GM12878 (cell line): ENCODE measurements around the gene SNX30.

Experiments used
- DPF2 ChIP-seq: fragments of 450-650 bp; IDR thresholded peaks from 2 replicates; pipeline ENCODE4 v1.6.1; 2017; ENCODE audit warnings: mild to moderate bottlenecking
- ESRRA ChIP-seq: IDR thresholded peaks from 2 replicates; pipeline ENCODE4 v1.6.1; 2012; ENCODE audit warnings: mild to moderate bottlenecking, low read length, improper control_type of control experiment
- EZH2 ChIP-seq: IDR thresholded peaks from 2 replicates; pipeline ENCODE4 v1.6.1; 2012; ENCODE audit warnings: low read depth, mild to moderate bottlenecking, control low read depth, inconsistent platforms, low read length, borderline replicate concordance; ENCODE audit not compliant: control insufficient read depth
- RAD51 ChIP-seq: fragments of 450-650 bp; IDR thresholded peaks from 2 replicates; pipeline ENCODE4 v1.6.1; 2016; ENCODE audit warnings: moderate library complexity, mild to moderate bottlenecking, inconsistent platforms
- TBL1XR1 ChIP-seq: IDR thresholded peaks from 2 replicates; pipeline ENCODE4 v1.6.1; 2012; ENCODE audit warnings: low read depth, low read length, improper control_type of control experiment
- TF ChIP-seq, protein P1 (sequence below), 3 experiments: IDR thresholded peaks in 2 of 3; conservative IDR thresholded peaks in 1 of 3; 2 replicates each; pipeline ENCODE4 v1.5.1; 2011; ENCODE audit warnings: low read depth in 3 of 3, low read length in 3 of 3, mild to moderate bottlenecking in 3 of 3, control low read depth in 2 of 3, moderate library complexity in 2 of 3, inconsistent platforms in 1 of 3, mixed read lengths in 1 of 3; ENCODE audit not compliant: control insufficient read depth in 2 of 3, insufficient read depth in 1 of 3; ENCODE audit errors: extremely low read depth in 1 of 3
- TF ChIP-seq, protein P2 (sequence below): IDR thresholded peaks from 2 replicates; pipeline ENCODE4 v1.6.1; 2011; ENCODE audit warnings: borderline replicate concordance, low read depth, mild to moderate bottlenecking, moderate library complexity, low read length; ENCODE audit not compliant: insufficient read depth, poor library complexity, severe bottlenecking

DNA sequence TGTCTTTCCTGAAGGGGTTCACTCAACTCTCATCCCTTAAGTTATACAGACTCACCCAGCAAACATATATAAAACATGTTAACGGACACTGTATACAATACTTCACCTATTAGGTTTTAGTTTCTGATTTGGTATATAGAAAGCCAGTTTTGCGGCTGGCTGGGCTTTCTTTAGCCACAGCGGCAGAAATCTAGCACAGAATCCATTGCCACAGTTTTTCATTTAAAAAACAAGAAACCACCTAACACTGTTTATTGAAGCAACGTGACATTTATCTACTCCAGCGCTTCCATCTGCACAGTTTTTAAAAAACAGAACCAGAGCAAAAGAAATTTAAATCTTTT is 67.3 kb downstream of the SNX30 start:
- TF ChIP-seq TBL1XR1 (no peak), DPF2 (no peak), RAD51 (no peak), ESRRA (no peak), EZH2 (no peak)
- TF ChIP-seq, protein P1, sequence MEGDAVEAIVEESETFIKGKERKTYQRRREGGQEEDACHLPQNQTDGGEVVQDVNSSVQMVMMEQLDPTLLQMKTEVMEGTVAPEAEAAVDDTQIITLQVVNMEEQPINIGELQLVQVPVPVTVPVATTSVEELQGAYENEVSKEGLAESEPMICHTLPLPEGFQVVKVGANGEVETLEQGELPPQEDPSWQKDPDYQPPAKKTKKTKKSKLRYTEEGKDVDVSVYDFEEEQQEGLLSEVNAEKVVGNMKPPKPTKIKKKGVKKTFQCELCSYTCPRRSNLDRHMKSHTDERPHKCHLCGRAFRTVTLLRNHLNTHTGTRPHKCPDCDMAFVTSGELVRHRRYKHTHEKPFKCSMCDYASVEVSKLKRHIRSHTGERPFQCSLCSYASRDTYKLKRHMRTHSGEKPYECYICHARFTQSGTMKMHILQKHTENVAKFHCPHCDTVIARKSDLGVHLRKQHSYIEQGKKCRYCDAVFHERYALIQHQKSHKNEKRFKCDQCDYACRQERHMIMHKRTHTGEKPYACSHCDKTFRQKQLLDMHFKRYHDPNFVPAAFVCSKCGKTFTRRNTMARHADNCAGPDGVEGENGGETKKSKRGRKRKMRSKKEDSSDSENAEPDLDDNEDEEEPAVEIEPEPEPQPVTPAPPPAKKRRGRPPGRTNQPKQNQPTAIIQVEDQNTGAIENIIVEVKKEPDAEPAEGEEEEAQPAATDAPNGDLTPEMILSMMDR (IDR thresholded peaks at IDR 0.05 in 2 of 3, conservative IDR thresholded peaks at IDR 0.05 in 1 of 3; ENCODE audit: control insufficient read depth in 2 of 3, extremely low read depth in 1 of 3, insufficient read depth in 1 of 3, low read depth in 3 of 3, low read length in 3 of 3) = no peak
- TF ChIP-seq, protein P2, sequence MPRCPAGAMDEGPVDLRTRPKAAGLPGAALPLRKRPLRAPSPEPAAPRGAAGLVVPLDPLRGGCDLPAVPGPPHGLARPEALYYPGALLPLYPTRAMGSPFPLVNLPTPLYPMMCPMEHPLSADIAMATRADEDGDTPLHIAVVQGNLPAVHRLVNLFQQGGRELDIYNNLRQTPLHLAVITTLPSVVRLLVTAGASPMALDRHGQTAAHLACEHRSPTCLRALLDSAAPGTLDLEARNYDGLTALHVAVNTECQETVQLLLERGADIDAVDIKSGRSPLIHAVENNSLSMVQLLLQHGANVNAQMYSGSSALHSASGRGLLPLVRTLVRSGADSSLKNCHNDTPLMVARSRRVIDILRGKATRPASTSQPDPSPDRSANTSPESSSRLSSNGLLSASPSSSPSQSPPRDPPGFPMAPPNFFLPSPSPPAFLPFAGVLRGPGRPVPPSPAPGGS = no peak
